Natural killer cell (primary cell): ENCODE results near the gene C9orf153. TPM values are rescaled to one million over a fixed set of nuclear protein-coding genes. Genes with fewer than 3 reads are reported as not detected.

Experiments used
- ATAC-seq, 3 donors: fragments of 150-1000 bp in 2 of 3; fragments of 200-7000 bp in 1 of 3; cut with Tn5 transposase; 1 replicate in 1 of 3; 2 replicates in 2 of 3; pipeline ENCODE4 v1.10.0; 2021; ENCODE audit warnings: mild to moderate bottlenecking in 2 of 3, moderate library complexity in 2 of 3
- DNase-seq, 2 donors: peaks; one replicate each; pipeline versions ENCODE4 v3.0.0 to v3.0.0-alpha.2; 2013 to 2021; ENCODE audit warnings: mixed read lengths in 1 of 2
- H3K27ac ChIP-seq: one replicate; pipeline ENCODE4 v1.5.1; 2013; ENCODE audit warnings: mild to moderate bottlenecking, low read length
- H3K27me3 ChIP-seq: one replicate; pipeline ENCODE4 v1.6.1; 2013; ENCODE audit warnings: low read length; ENCODE audit not compliant: control insufficient read depth, insufficient read depth
- H3K36me3 ChIP-seq: one replicate; pipeline ENCODE4 v1.6.1; 2013; ENCODE audit warnings: low read length; ENCODE audit not compliant: control insufficient read depth, insufficient read depth
- H3K4me1 ChIP-seq: one replicate; pipeline ENCODE4 v1.6.1; 2013; ENCODE audit warnings: low read length; ENCODE audit not compliant: control insufficient read depth, insufficient read depth
- H3K4me3 ChIP-seq: one replicate; pipeline ENCODE4 v1.5.1; 2013; ENCODE audit warnings: low read length
- H3K9me3 ChIP-seq: one replicate; pipeline ENCODE4 v1.6.1; 2013; ENCODE audit warnings: low read length; ENCODE audit not compliant: control insufficient read depth, insufficient read depth
- H3K27ac Mint-ChIP-seq, 2 donors: one replicate each; pipeline ENCODE4 v1.8.0; 2022; ENCODE audit warnings: mild to moderate bottlenecking in 2 of 2, mixed read lengths in 2 of 2, moderate library complexity in 1 of 2
- H3K27me3 Mint-ChIP-seq, 2 donors: one replicate each; pipeline ENCODE4 v1.8.0; 2022; ENCODE audit warnings: low read depth in 2 of 2, mixed read lengths in 2 of 2
- H3K36me3 Mint-ChIP-seq: one replicate; pipeline ENCODE4 v1.8.0; 2022; ENCODE audit warnings: mixed read lengths
- H3K4me1 Mint-ChIP-seq, 2 donors: one replicate each; pipeline ENCODE4 v1.8.0; 2022; ENCODE audit warnings: mixed read lengths in 2 of 2
- H3K4me3 Mint-ChIP-seq: one replicate; pipeline ENCODE4 v1.8.0; 2022; ENCODE audit warnings: mild to moderate bottlenecking, moderate library complexity, mixed read lengths
- H3K9me3 Mint-ChIP-seq, 2 donors: one replicate each; pipeline ENCODE4 v1.8.0; 2022; ENCODE audit warnings: mixed read lengths in 2 of 2
- WGBS: methylation state at CpG from one replicate; pipeline ENCODE4 v1.1.7; 2013; ENCODE audit warnings: missing lambda C conversion rate; ENCODE audit not compliant: insufficient coverage; 5-methylcytosine and 5-hydroxymethylcytosine counted together
- intact Hi-C: fragments of 100-400 bp; cut with micrococcal nuclease; formaldehyde crosslinking; loops from one replicate; pipeline ENCODE4 v1.14.2; 2022
- total RNA-seq, 4 donors: library from RNA; stranded (reverse); fragments of 120-200 nt in 1 of 4; gene quantifications; one replicate each; pipeline versions ENCODE4 v1.2.3 to v1.2.4, GENCODE V29; 2013 to 2022
- TF ChIP-seq, protein P1 (sequence below): fragments of 200-600 bp; IDR thresholded peaks from one replicate; pipeline ENCODE4 v1.8.0; 2022; ENCODE audit warnings: antibody characterized with exemption

The C9orf153 gene
- total RNA-seq, 3 donors from 2014 or later (not counting 1 experiment from before 2014, with no cell fraction given), result 0.28 to 0.63 TPM; not detected in 1

DNA sequence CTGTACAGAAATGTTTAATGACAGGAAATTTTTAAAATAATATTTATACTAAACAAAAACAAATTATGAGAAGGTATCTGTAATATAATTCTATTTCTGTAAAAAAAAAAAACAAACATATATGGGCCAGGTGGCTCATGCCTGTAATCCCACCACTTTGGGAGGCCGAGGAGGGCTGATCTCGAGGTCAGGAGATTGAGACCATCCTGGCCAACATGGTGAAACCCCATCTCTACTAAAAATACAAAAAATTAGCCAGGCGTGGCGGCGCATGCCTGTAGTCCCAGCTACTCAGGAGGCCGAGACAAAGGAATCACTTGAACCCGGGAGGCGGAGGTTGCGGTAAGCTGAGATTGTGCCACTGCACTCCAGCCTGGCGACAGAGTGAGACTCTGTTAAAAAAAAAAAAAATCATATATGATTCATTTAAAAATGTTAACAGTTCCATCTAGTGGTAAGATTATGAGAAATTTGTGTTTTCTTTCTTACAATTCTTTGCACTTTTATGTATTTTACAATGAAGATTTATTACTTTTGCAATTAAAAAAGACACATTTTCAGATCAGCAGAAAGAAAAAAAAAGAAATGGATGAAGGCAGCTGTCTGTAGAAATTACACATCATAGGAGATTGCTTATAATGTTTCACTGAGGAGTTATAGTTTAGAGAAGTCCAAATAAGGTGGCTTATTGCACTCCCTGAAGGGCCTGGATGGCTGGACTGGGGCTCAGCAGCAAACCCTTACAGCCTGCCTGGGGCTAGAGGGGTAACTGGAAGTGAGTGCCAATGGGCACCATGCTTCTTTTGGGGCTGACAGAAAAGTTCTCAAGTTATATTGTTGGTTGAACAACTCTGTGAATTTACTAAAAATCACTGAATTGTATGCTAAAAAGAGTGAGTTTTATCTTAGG, 20.3 kb downstream of the C9orf153 start:
- no peaks in the 10 kb centered on the region for H3K36me3 ChIP-seq
- Mint-ChIP-seq H3K36me3 (no peaks in the 10 kb centered on the region), H3K9me3 (no peaks in the 10 kb centered on the region), H3K4me3 (no peak overlapping the region), H3K4me1 (no peaks in the 10 kb centered on the region), H3K27me3 (peaks cover 11 to 12% of the 10 kb centered on the region in 2 donors), H3K27ac (no peak overlapping the region)
- H3K4me3 ChIP-seq, result no peak overlapping the region
- ATAC-seq (no peak), DNase-seq (no peak)
- no peaks in the 10 kb centered on the region for H3K9me3 ChIP-seq
- 88% methylated on average over 7 of the region's 10 CpGs for WGBS
- no peaks in the 10 kb centered on the region for H3K4me1 ChIP-seq
- H3K27me3 ChIP-seq, result no peaks in the 10 kb centered on the region
- TF ChIP-seq, protein P1, sequence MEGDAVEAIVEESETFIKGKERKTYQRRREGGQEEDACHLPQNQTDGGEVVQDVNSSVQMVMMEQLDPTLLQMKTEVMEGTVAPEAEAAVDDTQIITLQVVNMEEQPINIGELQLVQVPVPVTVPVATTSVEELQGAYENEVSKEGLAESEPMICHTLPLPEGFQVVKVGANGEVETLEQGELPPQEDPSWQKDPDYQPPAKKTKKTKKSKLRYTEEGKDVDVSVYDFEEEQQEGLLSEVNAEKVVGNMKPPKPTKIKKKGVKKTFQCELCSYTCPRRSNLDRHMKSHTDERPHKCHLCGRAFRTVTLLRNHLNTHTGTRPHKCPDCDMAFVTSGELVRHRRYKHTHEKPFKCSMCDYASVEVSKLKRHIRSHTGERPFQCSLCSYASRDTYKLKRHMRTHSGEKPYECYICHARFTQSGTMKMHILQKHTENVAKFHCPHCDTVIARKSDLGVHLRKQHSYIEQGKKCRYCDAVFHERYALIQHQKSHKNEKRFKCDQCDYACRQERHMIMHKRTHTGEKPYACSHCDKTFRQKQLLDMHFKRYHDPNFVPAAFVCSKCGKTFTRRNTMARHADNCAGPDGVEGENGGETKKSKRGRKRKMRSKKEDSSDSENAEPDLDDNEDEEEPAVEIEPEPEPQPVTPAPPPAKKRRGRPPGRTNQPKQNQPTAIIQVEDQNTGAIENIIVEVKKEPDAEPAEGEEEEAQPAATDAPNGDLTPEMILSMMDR, result no peak
- H3K27ac ChIP-seq, result no peak overlapping the region
- intact Hi-C loops, result no loop called here

DNA sequence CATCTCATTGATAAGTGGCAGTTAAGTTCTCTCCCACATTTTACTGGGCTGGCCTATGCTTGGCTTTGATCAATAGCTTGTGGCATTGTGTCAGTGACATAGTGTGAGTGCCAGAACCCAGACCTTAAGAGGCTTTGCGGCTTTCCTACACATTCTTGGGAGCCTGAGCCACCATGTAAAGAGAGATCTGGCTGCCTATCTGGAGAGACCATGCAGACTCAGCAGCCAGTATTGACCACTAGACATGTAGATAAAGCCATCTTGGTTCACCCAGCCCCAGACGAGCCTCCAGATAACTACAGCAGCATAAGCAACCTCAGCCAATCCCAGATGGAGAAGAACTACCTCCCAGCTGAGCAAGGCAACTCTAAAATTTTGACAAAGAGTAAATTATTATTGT, 28.6 kb downstream of the C9orf153 start:
- H3K27ac ChIP-seq, result no peak overlapping the region
- WGBS, result 89% methylated on average over 2 of the region's 2 CpGs
- intact Hi-C loops, result no loop called here
- ATAC-seq, result no peak
- H3K4me1 Mint-ChIP-seq, result no peaks in the 10 kb centered on the region
- H3K36me3 Mint-ChIP-seq, result no peaks in the 10 kb centered on the region
- H3K27me3 ChIP-seq, result no peaks in the 10 kb centered on the region
- DNase-seq, result no peak
- H3K27me3 Mint-ChIP-seq, result peaks cover 16 to 23% of the 10 kb centered on the region in 2 donors
- no peaks in the 10 kb centered on the region for H3K9me3 ChIP-seq
- no peaks in the 10 kb centered on the region for H3K9me3 Mint-ChIP-seq
- no peak overlapping the region for H3K4me3 ChIP-seq
- TF ChIP-seq, protein P1, result no peak
- no peak overlapping the region for H3K4me3 Mint-ChIP-seq
- no peak overlapping the region for H3K27ac Mint-ChIP-seq
- H3K4me1 ChIP-seq, result no peaks in the 10 kb centered on the region
- H3K36me3 ChIP-seq, result no peaks in the 10 kb centered on the region

DNA sequence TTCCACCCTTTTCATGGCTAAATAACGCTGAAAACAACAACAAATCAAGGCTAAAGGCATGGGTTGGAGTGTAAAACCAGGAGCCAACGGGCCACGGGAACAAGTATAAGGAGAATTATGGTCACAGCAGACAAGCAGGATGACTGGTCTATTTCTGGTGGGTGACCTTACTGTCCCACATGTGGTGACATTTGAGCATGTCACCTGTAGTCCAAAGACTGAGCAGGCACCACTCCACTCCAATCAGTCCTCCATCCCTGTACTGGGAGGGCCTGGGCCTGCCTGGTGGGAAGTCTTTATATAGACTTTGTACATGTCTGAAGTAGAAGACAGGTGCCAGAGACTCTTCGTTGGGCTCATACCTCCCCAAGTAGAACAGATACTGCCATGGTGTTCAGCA, 36.8 kb downstream of the C9orf153 start:
- TF ChIP-seq, protein P1, result no peak
- H3K4me3 ChIP-seq, result no peak overlapping the region
- no peak for ATAC-seq
- no peaks in the 10 kb centered on the region for H3K9me3 ChIP-seq
- no peaks in the 10 kb centered on the region for H3K36me3 ChIP-seq
- no peaks in the 10 kb centered on the region for H3K27me3 ChIP-seq
- H3K27me3 Mint-ChIP-seq, result peaks cover 4 to 9% of the 10 kb centered on the region in 2 donors
- H3K27ac Mint-ChIP-seq, result no peak overlapping the region
- no peak overlapping the region for H3K4me3 Mint-ChIP-seq
- intact Hi-C loops, result no loop called here
- no peaks in the 10 kb centered on the region for H3K36me3 Mint-ChIP-seq
- no peak overlapping the region for H3K27ac ChIP-seq
- no peaks in the 10 kb centered on the region for H3K9me3 Mint-ChIP-seq
- DNase-seq, result no peak
- WGBS, result 82% methylated on average over 4 of the region's 4 CpGs
- H3K4me1 ChIP-seq, result no peaks in the 10 kb centered on the region
- H3K4me1 Mint-ChIP-seq, result no peaks in the 10 kb centered on the region
